Daoy (cell line): ENCODE results near the gene CEACAM20. TPM values are rescaled to one million over a fixed set of nuclear protein-coding genes. Genes with fewer than 3 reads are reported as not detected.
"Not testable (repeated sequence)": the region's sequence is repeated elsewhere in the genome, so short reads cannot be mapped to it uniquely, and the experiment has no call there.

Experiments used
- DNase-seq: peaks from one replicate; pipeline ENCODE4 v3.0.0-alpha.2; 2015; ENCODE audit warnings: low read depth
- total RNA-seq: library from RNA; depleted of rRNA; stranded (reverse); fragments of >200 nt; shearing (Covaris generic); gene quantifications from 2 replicates; pipeline ENCODE4 v1.2.3, GENCODE V29; 2014; rRNA removed

The CEACAM20 gene
- not detected in 2 replicates for total RNA-seq

DNA sequence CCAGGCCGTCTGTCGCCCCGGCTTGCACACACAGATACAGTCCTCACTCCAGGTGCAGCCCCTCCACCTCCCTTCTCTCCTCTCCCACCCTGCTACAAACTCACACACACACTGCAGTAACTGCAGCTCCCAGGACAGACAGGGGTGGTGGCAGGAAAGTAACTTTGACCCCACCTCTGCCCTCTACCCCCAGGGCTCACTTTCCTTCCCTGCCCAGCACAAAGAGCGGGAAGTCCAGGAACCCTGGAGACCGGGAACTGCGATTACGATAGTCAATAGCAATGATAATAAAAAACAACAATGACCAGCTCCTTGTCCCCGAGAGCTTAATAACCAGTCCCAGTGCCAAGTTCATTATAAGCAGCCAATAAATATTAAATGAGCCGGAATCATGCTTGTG, at the start of gene CEACAM20:
TSS of gene CEACAM20 (minus strand) at position 140 of the 400 bp plus-strand sequence. CDS start 166 bp downstream, outside the sequence.
- no peak for DNase-seq

DNA sequence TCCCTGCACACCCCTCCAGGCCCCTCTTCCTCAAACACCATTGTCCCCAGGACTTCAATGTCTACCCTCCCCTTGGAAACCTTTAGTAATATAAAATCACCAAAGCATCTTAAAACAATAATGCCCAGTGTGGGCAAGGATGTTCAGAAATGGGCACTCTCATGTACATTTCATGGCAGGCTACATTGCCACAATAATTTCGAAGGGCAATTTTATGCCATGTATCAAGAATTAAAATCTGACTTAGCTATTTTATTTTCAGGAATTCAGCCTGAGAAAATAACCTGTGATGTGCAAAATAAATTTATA, 48.0 kb upstream of the CEACAM20 start:
- no peak for DNase-seq

DNA sequence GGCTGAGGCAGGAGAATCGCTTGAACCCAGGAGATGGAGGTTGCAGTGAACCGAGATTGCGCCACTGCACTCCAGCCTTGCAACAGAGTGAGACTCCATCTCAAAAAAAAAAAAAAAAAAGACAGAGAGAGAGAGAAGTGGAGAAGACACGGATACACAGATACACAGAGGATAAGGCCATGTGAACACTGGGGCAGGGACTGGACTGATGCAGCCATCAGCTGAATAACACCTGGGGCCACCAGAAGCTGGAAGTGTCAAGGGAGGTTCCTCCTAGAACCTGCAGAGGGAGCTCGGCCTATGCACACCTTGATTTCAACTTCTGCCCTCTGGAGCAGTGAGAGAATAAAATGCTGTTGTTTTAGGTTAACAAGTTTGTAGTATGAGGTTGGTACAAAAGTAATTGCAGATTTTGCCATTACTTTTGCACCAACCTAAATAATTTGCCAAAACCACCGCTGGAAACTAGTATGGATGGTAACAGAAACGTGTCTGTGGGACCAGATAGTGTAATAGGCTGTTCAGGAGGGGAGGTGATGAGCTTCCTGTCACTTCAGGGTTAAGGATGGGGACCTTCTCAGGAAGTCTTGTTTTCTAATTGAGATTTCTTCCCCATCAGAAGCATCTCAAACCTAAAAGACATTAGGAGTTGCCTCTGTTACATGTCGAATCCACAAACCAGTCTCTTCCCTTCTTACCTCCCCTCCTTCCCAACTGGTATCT, 47.5 kb upstream of the CEACAM20 start:
- peak; percentile 64 for DNase-seq

DNA sequence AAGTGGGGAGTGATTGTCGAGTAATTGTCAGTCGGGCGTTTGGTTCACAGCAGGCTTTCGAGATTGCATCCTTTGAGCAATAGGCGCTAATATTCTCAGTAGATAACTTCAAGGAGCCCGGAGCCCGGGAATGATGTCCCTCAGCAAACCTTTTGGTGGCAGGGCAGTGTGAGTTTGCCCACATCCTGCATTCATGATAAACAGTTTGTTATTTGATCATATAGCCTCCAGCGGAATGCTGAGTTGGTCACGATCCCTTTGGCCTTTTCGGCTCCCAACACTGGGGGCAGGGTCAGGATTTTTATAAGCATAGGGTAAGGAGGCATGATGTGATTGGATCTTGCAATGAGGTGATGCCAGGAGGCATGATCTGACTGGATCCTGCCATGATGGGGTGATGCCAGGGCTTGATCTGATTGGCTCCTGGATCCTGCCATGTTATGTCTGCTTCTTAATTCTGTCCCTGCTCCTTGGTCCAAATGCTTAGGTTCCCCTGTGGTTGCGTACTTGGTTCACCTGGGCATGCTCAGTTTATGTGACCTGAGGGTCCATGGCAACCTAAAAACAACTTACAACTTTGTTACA, 45.7 kb upstream of the CEACAM20 start:
- DNase-seq: peak; percentile 18

DNA sequence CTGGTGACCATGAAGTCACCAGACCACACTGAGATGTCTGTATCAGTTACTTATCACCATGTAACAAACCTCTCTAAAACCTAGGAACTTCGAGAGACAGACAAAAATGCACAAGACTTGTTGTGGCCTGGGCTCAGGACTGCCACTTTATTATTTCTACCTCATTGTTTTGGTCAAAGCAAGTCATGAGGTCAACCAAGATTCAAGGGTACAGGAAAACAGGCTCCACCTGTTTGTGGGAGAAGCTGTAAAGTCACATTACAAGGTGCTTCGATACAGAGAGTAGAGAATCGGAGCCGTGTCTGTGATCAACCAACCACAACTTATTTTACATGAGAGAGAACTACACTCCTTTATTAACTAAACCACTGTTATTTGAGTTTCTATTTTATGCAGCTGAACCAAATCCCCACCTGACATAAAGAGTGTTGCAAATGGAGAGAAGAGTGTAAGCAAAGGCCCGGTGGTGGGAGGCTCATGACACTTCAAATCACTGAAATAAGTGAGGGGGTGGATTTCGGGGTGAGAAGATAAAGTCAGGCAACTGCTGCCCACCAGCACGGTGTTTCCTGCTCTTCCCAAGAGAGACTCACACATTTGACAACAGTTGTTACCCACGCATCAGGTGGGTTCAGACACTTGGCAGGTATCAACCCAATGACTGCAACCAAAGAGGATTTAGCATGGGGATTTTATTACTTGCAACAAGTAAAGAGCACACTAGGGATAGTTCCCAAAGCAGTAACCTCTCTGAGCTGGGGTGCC, 44.9 kb upstream of the CEACAM20 start:
- DNase-seq: no peak

DNA sequence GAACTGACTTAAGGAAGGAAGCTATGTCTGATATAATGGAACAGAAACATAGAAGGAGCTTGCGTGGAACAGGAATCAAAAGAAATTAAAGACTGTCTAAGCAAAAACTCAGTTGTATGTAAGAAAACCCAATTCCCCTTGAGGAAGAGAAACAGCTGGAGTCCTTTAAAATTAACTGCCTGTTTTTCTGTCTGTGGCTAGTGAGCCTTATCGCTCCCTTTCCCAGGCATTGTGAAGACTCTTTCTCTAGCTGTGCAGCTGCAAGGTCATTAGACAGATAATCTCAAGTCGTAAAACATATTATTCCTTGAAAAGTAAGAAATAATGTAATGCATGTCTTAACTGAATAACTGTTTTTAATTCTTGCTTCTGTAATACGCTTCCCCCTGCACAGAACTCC, 44.2 kb upstream of the CEACAM20 start:
- no peak for DNase-seq

DNA sequence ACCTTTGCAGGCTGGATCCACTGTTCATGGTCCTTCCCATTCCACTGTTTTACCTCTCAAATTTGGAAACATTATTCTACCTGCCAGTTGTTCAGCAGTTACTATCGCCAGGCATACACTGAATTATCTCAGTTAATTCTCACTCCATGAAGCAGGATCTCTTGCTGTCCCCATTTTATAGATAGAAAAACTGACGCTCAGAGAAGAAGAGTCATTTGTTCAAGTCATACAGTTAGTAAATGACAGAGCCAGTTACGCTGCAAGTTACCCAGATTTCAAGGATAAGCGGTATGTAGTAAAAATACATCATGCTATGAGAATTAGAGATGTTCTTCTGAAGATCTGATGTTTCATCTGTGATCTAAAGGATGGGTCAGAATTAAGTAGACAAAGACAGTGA, 43.7 kb upstream of the CEACAM20 start:
- no peak for DNase-seq

DNA sequence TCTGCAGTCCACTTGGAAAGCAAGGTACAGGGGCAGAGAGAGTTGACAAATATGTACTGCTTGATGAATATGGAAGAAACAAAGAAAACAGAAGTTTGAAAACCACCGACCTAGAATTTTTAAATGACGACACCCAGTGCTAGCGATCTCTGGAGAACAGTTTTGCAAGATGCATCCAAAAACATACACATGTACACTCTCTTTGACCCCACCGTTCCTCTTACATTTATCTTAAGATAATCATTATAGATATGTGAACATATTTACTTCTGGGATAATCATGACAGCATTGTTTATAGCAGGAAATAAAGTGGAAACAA, 43.1 kb upstream of the CEACAM20 start:
- DNase-seq: no peak

DNA sequence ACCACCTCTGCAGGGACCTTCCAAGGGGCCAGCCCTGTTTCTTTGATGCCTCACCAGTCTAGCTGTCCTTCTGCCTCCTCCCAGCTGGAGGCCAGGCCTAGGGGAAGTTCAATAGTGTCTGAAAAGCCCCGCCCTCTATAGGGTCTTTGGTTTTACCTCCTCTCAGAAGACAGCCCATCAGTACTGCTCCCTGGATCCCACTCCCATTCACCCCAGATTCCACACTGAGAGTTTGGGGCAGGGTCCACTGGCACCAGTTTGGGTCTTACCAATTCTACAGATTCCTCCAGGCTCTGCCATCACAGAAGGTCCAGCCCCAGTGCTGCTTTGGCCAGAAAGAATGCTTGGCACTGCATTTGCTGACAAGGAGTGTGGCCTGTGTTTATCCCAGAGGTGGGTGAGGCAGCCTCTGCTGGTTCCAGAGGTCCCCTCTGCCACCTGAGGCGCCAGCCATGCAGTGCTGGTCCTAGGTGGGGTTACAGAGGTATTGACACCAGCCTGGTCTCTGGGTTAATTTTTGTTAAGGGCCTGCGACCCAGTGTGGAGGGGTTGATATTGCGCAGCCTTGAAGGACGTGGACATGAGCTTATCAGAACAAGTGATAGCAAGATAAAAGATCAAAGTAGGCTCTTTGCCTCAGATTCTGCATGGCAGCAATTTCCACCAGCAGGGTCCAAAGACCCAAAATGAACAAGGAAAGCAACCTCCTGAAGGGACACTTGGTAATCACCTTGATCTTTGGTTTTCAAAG, 42.5 kb upstream of the CEACAM20 start:
- DNase-seq: no peak

DNA sequence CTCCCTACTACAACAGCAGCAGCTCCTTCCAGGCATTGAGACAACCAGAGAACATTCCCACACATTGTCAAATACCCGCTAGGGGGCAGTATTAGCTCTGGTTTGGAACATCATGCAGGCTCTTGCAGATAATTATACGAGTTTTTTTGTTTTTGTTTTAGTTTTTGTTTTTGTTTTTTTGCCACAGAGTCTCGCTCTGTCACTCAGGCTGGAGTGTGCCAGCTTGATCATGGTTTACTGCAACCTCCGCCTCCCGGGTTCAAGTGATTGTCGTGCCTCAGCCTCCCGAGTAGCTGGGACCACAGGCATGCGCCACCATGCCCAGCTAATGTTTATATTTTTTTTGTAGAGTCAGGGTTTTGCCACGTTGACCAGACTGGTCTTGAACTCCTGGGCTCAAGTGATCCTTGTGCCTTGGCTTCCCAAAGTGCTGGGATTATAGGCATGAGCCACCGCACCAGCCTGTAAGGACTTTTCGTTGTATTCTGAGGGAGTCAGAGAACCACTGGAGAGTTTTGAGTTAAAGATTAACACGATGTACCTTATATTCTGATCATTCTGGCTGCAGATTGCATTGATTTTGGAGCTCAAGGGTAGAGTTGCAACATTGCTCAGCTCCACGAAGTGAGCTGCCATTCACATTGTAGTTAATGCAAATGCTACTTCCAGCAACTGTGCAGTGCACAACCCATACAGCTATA, 41.7 kb upstream of the CEACAM20 start:
- peak; percentile 63 for DNase-seq

DNA sequence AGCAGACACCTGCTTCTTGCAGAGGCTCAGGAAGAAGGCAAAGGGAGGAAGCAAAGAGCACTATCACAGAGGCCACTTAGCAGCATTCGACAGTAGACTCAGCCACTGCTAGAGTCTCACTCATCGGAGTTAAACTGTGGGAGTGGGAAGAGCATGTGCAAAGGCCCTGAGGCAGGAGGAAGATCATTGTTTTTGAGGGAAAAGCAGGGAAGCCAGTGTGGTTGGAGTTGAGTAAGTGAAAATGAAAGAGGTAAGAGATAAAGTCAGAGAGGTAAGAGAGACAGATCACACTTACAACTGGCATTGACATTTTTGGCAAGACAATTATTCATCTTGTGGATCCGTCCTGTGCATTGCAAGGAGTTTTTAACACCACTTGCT, 41.1 kb upstream of the CEACAM20 start:
- DNase-seq: no peak

DNA sequence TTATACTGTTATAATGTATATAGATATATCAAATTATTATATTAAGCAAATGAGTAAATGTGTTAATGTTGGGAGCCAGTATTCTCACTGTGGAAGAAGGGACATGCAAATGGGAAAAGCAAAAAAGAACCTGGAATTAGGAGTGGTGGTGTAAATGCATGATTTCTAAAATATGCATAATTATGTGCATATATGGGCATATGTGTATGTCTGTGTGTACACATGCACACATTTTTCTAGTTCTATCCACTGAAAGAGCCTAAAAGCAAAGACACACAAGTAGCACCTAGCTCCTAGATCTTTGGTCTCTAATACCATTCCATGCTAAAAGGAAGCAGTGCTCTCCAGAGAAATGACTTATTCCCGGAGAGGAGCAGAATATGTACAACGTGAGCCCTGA, 38.3 kb upstream of the CEACAM20 start:
- DNase-seq: no peak

DNA sequence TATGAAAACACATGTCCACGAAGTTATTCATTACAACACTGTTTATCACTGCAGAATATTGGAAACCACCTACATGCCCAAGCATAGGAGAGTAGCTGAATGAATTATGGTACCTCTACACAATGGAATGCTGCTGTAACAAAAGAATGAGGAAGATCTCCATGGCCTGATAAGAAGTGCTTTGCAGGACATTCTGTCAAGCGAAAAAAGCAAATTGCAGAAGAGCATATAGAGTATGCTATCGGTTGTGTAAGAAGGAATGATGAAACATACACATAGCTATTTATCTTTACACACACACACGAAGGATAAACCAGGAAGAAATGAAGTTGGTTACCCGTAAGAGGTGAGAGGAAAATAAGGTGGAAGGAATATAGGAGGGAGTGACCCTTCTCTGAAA, 37.5 kb upstream of the CEACAM20 start:
- DNase-seq: no peak

DNA sequence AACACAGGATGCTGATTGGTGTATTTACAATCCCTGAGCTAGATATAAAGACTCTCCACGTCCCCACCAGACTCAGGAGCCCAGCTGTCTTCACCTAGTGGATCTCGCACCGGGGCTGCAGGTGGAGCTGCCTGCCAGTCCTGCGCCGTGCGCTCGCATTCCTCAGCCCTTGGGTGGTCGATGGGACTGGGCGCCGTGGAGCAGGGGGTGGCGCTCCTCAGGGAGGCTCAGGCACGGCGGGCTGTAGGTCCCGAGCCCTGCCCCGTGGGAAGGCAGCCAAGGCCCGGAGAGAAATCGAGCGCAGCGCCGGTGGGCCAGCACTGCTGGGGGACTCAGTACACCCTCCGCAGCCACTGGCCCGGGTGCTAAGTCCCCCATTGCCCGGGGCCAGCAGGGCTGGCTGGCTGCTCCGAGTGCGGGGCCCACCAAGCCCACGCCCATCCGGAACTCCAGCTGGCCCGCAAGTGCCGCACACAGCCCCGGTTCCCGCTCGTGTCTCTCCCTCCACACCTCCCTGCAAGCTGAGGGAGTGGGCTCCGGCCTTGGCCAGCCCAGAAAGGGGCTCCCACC, 33.7 kb upstream of the CEACAM20 start:
- DNase-seq: not testable (repeated sequence)

DNA sequence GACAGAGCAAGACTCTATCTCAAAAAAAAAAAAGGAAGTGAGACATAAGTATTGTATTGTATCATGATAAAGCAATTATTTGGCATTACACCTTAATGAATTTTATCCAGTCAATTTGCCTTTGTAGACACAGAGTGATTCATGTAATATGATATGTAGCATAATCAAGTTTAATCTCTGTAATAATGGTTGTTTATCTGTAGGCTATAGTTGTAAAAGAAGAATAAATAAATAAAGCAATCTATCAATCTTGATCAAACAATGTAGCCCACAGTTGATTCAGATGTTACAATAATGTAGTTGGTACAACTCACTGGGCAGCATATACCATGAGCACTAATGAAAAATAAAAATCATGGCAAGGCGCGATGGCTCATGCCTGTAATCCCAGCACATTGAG, 28.5 kb upstream of the CEACAM20 start:
- DNase-seq: no peak

DNA sequence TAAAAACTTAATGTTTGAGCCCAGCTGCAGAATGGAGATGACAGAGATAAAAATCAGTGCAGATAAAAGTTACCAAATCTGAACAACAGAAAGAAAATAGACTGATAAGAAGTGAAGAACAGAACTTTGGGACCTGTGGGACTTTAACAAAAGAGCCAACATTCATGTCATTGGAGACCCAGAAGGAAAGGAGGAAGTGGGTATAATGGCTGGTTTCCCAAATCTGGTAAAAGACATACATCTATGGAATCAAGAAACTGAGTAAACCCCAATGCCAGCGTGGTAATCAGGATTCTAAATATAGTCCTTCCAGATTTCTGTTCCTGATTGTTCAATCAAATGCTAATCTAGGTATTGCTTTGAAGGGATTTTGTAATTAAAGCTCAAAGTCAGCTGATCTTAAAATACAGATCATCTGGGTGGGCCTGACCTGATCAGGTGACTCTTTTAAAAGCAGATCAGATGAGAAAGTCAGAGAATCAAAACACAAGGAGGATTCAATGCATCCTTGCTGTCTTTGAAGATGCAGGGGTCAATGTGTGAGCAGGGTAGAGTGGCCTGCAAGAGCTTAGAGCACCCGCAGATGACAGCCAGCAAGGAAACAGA, 25.3 kb upstream of the CEACAM20 start:
- DNase-seq: no peak

DNA sequence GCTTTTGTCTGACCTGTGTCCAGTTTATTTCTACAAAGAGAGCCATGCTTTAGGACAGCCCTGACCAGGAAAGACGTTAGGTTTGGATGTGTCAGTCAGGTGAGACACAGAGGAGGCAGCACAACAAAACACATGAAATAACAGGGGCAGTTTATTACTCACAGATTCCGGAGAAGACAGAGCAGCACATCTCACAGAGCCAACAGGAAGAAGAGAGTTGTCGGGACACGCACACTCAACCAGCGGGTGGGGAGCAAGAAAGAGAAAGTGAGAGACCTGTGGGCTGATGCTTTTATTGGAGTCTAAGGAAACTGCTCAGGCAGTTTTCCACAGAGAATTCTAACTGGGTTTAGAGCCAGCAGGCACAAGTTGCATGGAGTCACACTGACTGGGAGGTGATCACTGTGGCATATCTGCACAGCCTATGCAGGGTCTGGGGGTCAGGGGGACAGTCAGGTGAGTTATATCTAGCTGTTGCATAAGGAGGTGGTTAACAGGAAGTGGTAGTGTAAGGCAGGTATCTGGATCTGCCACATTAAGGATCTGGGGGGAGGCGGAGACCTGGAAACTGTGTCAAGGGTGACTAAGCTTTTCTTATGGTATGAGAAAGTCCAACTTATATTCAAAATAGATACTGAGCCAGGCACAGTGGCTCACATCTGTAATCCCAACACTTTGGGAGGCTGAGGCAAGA, 24.1 kb upstream of the CEACAM20 start:
- peak; percentile 11 for DNase-seq

DNA sequence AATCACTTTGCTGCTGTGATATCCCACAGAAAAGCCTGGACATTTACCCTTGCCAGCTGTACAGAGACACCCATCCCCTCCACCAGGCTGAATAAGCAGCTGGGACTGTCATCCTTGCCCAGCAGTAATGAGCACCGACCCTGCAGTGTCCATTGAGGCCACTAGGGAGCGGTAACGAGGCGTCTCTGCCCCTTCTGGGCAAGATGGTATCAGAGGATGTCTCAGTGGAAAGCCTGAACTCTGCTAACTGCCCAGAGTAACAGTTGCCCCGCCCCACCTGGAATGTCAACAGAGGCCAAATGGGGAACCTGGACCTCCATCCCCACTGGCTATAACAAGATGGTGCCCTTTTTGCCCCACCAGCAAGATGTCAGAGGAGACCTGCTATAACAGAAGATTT, 22.8 kb upstream of the CEACAM20 start:
- peak; percentile 62 for DNase-seq

DNA sequence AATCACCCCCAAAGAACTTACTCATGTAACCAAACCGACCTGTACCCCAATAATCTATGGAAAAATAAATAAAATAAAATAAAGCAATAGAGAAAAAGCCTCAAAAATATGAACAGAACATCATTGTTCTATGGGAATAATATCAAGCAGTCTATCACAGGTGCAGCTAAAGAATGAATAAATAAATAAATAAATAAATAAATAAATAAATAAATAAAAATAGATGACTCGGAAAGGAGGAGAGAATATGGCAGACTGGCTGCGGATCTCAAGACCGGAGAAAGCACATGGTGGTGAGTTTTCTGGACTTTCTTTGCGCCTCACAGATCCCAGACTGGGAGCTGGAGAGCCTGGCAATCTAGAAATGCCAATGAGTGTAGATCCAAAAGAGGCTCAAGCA, 22.4 kb upstream of the CEACAM20 start:
- DNase-seq: no peak

DNA sequence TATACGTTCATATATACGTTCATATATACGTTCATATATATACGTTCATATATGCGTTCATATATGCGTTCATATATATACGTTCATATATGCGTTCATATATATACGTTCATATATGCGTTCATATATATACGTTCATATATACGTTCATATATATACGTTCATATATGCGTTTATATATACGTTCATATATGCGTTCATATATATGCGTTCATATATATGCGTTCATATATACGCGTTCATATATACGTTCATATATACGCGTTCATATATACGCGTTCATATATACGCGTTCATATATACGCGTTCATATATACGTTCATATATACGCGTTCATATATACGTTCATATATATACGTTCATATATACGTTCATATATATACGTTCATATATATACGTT, 21.5 kb upstream of the CEACAM20 start:
- not testable (repeated sequence) for DNase-seq

DNA sequence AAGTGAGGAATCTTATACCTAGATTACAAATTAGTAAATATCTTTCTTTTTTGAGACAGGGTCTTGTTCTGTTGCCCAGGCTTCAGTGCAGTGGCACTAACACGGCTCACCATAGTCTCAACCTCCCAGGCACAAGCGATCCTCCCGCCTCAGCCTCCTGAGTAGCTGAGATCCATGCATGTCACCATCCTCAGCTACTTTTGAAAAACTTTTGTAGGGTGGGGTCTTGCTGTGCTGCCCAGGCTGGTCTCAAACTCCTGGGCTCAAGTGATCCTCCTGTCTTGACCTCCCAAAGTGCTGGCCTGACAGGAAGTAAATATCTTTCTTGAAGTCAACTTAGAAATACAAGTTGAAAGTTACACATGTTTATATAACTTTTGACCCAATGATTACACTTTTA, 20.0 kb upstream of the CEACAM20 start:
- no peak for DNase-seq
